OCI-LY3 (cell line): Measurements from ENCODE around the gene LRRC14B.
"Not testable (repeated sequence)": the region's sequence is repeated elsewhere in the genome, so short reads cannot be mapped to it uniquely, and the experiment has no call there.

Experiments used
- CTCF ChIP-seq: fragments of 200-600, 300-600 bp; sonication (generic); IDR thresholded peaks from 2 replicates; pipeline ENCODE4 v1.5.1; 2014; ENCODE audit warnings: antibody characterized with exemption, low read length, low read depth
- EZH2phosphoT487 ChIP-seq: fragments of 200-600 bp; shearing (Covaris generic); IDR thresholded peaks from 2 replicates; pipeline ENCODE4 v1.6.1; 2018; ENCODE audit warnings: antibody characterized with exemption, mixed run types, low read depth

GRCh38 chr5:240550-240949 lies 49.3 kb downstream of the LRRC14B start:
- not testable (repeated sequence) for TF ChIP-seq CTCF, EZH2phosphoT487
